GM20431 (cell line): Measurements from ENCODE around the gene CES2.

Source experiments
- in situ Hi-C: fragments of 300-500 bp; cut with MseI, MboI; formaldehyde crosslinking; loops from one replicate; pipeline ENCODE4 v1.15.0; 2020; ENCODE audit warnings: low sequenced_read_pairs; ENCODE audit not compliant: unreplicated experiment

CES2 gene

DNA sequence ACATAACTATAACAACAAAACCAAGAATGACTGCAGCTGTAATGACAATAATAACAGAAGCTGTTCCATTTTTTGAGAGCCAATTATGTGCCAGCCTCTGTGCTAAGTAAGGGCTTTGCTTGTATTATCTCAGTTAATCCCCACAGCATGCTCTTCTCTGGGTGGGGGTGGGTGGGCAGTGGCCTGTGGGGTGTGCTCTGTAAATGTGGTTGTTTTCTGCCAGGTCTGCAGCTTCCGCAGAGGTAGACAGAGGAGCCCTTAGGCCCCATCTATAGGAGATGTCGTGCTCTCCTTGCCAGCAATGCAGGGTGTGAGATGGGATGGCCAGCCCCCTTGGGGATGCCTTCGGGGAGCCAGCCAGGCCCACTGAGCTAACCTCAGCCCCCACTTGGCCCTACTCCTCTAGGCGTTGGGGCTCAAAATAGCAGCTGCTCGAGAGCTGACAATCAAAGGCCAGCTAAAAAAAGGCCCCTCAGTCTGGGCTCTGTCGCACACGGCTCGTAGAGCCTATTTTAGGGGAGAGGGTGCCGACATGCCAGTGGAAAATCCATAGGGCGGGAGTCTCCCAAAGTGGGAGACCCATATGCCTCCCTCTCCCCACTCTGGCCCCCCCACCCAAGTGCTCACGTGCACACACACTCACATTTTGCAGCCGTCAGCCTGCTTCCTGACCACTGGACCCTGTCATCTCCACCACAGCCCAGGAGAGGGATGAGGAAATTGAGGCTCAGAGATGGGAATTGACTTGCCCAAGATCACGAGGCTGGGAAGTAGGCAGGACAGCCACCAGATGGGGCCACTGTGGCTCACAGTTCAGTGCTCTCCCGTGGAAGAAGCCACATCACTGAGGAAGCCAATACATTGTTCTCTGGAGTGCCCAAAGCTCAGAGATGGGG lies 32.4 kb upstream of the CES2 start:
- in situ Hi-C loops: no loop called here

DNA sequence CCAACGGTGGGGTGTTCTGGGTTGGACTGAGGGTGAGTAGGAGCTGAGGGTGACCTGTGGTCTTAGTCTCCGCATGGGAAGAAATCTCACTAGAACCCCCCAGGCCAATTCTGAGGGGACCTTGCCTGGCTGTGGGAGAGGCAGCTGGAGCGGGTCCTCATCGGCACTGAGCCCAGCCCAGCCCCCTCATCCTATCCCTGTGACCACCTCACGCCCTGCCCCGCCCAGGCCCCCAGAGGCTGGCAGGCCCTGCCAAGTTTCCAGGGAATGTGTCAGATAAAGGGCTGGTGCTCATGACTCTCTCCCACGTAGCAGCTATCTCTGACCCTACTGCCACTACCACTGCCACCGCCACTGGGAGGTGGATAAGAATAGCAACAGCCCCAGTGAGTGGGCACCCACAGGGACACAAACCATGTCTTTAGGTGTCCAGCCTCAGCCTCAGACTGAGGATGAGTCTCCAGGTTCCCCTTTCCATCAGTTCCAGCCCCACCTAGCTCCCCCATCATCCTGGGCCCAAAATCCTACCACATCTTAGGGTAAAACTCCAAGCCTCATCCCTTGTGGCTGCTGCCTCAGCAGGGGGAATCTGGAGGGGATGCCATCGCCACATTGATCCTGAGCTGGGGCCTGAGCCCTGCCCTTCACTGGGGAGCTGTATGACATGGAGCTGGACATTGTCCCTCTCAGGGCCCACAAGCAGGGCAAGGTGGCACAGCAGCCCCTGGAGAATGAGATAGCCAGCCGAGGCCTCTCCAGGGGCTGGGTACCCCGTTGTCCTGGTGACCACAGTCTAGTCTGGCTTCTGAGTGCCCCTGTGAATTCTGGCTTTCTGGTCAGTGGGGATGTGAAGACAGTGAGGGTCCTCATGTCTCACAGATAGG lies 31.5 kb upstream of the CES2 start:
- in situ Hi-C loops: no loop called here

- in situ Hi-C loops: no loop called here
Measured at GRCh38 chr16:66904428-66904845, 30.9 kb upstream of the CES2 start.

DNA sequence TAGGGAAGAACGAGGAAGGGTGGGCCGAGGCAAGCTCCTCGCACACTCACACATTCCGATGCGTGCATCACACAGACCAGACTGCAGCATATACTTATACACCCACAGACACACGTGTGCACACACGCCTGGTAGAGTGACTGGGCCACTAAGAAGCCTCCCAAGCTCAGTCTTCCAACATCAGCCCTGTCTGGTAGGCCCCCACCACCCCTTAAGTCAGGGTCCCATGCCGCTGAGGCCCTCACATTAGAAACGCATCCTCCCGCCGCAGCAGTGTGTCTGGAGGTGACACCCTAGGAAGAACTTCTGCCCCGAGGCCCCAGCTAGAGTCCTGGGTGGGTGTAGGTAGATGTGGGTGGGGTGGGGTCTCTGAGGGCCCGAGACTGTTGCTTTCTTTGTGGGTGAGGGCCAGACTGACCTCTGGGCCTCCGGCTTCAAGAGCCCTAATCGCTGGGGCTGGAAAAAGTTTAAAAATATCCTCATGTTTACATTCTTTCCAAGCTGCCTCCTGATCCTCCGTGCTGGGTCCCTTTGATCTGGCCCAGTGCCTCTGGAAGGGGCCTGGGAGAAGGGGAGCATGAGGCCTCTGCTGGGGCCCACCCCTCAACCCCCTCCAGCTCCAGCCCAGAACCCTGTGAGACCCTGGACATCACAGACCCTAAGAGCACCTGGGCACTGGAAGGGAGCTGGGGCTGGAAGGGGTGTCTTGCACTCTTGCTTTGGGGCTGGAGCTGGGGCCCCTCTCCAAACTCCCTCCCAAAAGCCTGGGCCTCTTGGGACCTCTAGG lies 30.3 kb upstream of the CES2 start:
- in situ Hi-C loops: no loop called here

- in situ Hi-C loops: no loop called here
Measured at GRCh38 chr16:66905633-66906539, 29.4 kb upstream of the CES2 start.

DNA sequence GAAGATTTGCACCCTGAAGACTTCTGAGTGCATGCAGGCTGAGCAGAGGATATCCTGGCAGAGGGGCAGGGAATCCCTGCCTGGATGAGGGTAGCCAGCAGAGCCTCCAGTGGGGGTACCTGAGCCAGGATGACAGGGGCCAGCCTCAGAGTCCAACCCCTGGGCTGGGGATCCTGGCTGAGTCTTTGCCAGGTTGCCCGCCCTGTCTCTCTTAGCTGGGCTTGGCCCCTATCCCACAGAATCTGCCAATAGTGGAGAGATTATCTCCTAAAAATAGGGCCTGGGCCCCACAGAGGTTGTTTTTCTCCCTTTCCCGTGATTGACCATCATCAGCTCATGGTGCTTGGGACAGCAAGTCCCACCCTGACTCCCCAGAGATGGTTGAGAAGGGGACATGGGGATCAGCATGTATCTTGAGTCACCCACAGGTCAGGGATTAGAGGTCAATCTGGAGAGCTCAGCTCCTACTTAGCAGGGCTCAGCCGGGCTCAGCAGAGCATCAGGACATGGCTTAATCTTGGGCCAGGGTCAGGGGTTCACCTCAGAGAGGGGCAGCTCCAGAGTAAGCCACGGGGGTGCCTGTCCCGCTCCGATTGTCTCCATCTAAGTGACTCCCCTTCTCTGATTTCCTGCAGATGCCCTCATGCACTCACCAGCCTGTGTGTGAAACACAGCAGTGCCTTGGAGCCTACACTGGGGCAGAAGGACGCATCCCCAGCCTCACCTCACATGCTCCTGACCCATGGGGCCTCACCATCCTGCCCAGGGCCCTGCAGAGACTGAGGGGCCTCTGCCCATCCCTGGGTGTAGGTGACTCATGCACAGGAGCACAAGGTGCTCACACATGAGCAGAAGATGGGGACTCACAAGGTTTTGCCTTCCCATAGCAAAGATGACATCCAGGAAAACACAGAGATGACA lies 28.1 kb upstream of the CES2 start:
- in situ Hi-C loops: no loop called here

DNA sequence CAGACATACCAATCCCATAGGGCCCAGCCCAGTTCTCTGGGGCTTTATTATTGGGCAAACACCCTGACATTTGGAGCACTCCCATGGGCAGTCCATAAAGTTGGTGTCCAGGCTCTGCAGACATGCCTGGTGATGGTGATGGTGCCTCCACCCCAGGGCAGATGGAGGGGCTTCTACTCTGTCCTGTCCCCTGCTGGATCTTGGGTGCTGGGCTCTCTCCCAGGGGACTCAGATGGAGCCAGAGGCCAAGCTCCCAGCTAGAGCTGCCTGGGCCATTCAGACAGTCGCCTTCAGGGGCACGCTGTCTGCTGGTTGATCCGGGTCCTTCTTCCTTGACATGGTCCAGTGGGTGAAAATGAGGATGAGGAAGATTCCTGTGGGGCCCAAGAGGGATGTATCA lies 27.2 kb upstream of the CES2 start:
- in situ Hi-C loops: no loop called here

GRCh38 chr16:66908762-66909559 lies 26.4 kb upstream of the CES2 start:
- in situ Hi-C loops: no loop called here

GRCh38 chr16:66910175-66910940 lies 25.0 kb upstream of the CES2 start:
- in situ Hi-C loops: no loop called here

DNA sequence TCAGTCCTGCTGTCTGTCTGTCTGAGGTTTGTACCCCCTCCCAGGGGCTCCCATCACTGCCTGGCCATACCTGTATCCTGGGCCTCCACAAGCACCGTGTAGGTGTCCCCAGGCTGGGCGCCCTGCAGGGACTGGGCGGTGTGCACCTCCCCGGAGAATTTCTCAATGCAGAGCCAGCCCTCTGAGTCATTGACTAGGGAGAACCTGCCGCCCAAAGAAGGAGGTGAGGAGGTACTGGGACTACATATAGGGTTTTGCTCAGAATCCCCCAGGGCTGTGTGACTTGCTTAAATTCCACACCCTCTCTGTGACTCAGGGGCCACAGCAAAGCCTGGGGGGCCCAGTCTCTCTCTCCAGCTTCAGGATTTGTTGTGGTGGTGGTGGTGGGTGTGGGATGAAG lies 24.2 kb upstream of the CES2 start:
- in situ Hi-C loops: no loop called here

DNA sequence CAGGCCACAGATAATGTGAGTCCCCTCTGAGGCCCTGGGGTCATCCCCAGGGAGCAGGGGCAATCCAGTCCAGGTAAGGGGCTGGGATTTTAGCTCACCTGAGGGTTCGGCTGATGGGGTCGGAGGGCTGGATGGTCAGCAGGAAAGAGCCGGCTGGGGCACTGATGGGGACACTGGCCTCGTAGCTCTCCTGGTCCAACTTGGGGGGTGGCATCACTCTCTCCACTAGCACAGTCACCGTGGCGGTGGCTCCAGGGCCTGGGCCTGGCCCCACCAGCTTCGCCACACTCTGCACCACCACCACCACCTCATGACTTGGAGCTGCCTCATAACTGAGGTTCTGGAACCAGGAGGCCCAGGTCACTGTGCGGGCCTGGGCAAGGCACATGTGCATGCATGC lies 23.5 kb upstream of the CES2 start:
- in situ Hi-C loops: no loop called here

- in situ Hi-C loops: no loop called here
Measured at GRCh38 chr16:66913081-66913480, 22.2 kb upstream of the CES2 start.

DNA sequence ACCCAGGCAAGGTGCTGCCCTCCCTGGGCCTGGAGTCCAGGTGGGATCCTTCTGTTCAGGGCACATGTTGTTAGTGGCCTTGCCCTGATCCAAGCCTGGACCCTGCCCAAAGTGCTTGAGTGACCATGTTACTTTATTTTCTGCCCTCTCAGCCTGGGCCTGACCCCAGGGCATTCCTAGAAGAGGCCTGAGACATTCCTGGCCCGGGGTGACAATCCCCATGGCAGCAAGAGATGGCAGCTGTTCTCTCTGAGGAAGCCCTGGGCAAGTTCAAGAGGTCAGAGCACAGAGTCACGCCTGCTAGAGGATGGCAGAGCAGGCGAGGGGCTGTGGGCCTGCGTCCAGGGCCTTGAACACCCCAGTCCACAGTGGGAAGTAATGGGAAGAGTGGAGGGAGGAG lies 21.6 kb upstream of the CES2 start:
- in situ Hi-C loops: no loop called here

DNA sequence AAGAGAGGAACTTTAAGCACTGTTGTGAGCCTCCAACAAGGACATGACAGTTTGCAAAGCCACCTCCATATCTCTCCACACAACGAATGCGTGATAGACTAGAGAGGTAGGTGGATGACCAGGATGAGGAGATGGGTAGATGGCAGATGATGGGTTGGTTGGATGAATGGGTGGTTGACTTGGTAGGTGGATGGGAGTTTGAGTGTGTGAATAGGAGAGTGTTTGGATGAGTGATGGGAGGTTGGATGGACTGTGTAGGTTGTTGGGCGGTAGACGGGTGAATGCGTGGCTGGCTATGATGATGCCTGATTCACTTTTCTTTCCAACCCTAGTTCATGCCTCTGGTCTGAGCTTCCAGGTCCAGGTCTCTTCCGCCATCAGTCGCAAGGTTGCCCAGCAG lies 20.8 kb upstream of the CES2 start:
- in situ Hi-C loops: no loop called here

- in situ Hi-C loops: no loop called here
Measured at GRCh38 chr16:66915041-66915440, 20.3 kb upstream of the CES2 start.

- in situ Hi-C loops: no loop called here
Measured at GRCh38 chr16:66916518-66916917, 18.8 kb upstream of the CES2 start.

- in situ Hi-C loops: no loop called here
Measured at GRCh38 chr16:66917741-66918140, 17.6 kb upstream of the CES2 start.
